A375 (cell line): ENCODE data around the gene RLF. TPM values are rescaled to one million over a fixed set of nuclear protein-coding genes. Genes with fewer than 3 reads are reported as not detected.

Source experiments
- small RNA-seq: library from RNA; depleted of rRNA; stranded (forward); fragments of <200 nt; gene quantifications from one replicate; pipeline ENCODE3, GENCODE V24; 2014
- total RNA-seq: library from RNA; depleted of rRNA; stranded (reverse); fragments of >200 nt; shearing (Covaris generic); gene quantifications from 2 replicates; pipeline ENCODE4 v1.2.3, GENCODE V29; 2014; rRNA removed

Gene RLF
- total RNA-seq = 12.1 and 14.9 TPM in 2 replicates

DNA sequence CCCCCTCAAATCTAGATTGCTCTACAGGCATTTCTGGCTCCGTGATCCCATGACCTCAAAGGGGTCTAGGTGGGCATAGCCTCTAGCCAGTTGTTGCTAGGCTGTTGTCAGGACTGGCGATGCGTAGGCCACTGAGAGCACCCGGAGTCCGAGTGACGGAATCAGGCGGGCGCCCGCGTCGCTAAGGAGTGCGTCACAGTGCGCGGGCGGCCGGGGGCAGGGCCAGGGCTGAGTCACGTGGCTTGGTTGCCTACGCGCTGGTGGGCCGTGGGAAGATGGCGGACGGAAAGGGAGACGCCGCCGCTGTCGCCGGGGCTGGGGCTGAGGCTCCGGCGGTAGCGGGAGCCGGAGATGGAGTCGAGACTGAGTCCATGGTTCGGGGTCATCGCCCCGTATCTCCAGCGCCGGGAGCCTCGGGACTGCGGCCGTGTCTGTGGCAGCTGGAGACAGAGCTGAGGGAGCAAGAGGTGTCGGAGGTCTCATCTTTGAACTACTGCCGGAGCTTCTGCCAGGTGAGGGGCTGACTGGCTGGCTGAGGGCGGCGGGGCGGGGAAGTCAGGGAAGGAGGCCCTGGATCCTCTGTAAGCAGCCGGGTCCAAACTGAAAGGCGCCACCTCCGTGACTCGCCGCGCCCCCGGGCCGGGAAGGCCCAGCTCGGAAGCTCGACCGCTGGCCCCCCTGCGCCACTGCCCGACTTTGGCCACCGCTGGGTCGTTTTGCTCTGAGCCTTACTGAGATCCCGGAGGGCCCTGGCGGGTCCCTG lies at the start of gene RLF:
Gene RLF, plus strand, starts transcription at position 263 of the 763 bp plus-strand sequence. Its CDS starts 13 bp downstream, at position 276.

GRCh38 chr1:40247655-40248054 lies 86.5 kb downstream of the RLF start, which contains the start of gene TMCO2:
TMCO2 (plus strand) TSS chr1:40247937; CDS start chr1:40247994, 57 bp downstream.

GRCh38 chr1:40257688-40258444 lies 96.7 kb downstream of the RLF start, which contains the start of gene ZMPSTE24:
ZMPSTE24 (plus strand) TSS chr1:40258236; CDS start chr1:40258272, 36 bp downstream.

Small RNAs within 50 kb of the gene (small RNA-seq; reads per million reads assigned to genes)
- gene RNU6-1237P = not detected

Other genes starting within 250 kb of the RLF start
- 20.3 and 20.9 TPM in 2 replicates for gene MFSD2A, start 206.2 kb upstream of the RLF start, total RNA-seq
- 245 and 268 TPM in 2 replicates for gene CAP1, start 120.7 kb upstream of the RLF start, total RNA-seq
- gene PPT1, start 64.1 kb upstream of the RLF start, total RNA-seq = 63.9 and 69.6 TPM in 2 replicates
- not detected in 2 replicates for gene TMCO2, start 86.5 kb downstream of the RLF start, total RNA-seq
- gene ZMPSTE24, start 96.8 kb downstream of the RLF start, total RNA-seq = 29.4 and 33.9 TPM in 2 replicates
- 9.9 and 10.6 TPM in 2 replicates for gene COL9A2, start 155.9 kb downstream of the RLF start, total RNA-seq
- 16.7 and 19.9 TPM in 2 replicates for gene SMAP2, start 212.3 kb downstream of the RLF start, total RNA-seq